HepG2 (cell line): ENCODE measurements around the gene SUPT4H1. TPM values are rescaled to one million over a fixed set of nuclear protein-coding genes. Genes with fewer than 3 reads are reported as not detected.

Source experiments
- ATAC-seq: fragments of 200-7000 bp; cut with Tn5 transposase; 3 replicates; pipeline ENCODE4 v1.9.1; 2020; ENCODE audit warnings: mild to moderate bottlenecking, moderate library complexity
- BruUV-seq: library from RNA; stranded (reverse); fragments of 400-500 nt; replicated peaks from 2 replicates; lab custom pipeline; 2021; lab: Mats Ljungman, UMichigan
- CTCF ChIA-PET: fragments of 300-600 bp; formaldehyde crosslinking; extraction: SDS; loops from one replicate; lab custom pipeline; 2021; ENCODE audit warnings: low total read pairs, inconsistent platforms, low intra/inter-chr PET ratio; lab: Yijun Ruan, JAX
- POLR2A ChIA-PET: fragments of 350-600 bp; sonication (Branson Sonifier 250); formaldehyde crosslinking; loops from one replicate; lab custom pipeline; 2020; ENCODE audit warnings: antibody characterized with exemption, inconsistent platforms; lab: Yijun Ruan, JAX
- DNase-seq: peaks from one replicate; pipeline ENCODE4 v3.0.0-alpha.2; 2015; ENCODE audit warnings: low spot score
- FAIRE-seq: peaks from 3 replicates; lab custom pipeline; 2011; peaks lifted over from hg19 to GRCh38; lab: Jason Lieb, UNC
- H2AFZ ChIP-seq: one replicate; pipeline ENCODE4 v1.6.1; 2011; ENCODE audit warnings: low read length, inconsistent platforms
- H3K27ac ChIP-seq: fragments of 300-600 bp; 3 replicates; pipeline ENCODE4 v1.8.0; 2011; ENCODE audit warnings: mixed run types, mild to moderate bottlenecking, mixed read lengths, low read length, inconsistent platforms; ENCODE audit not compliant: insufficient read depth; ENCODE audit errors: extremely low read length
- H3K27me3 ChIP-seq, 2 experiments: fragments of 200-600 bp in 1 of 2; 2 replicates in 1 of 2; 3 replicates in 1 of 2; pipeline versions ENCODE4 v1.6.0 to v1.8.0; 2011; ENCODE audit warnings: low read length in 2 of 2, mild to moderate bottlenecking in 2 of 2, moderate library complexity in 2 of 2, inconsistent platforms in 1 of 2; ENCODE audit not compliant: insufficient read depth in 2 of 2, control insufficient read depth in 1 of 2
- H3K36me3 ChIP-seq, 2 experiments: fragments of 200-600 bp in 1 of 2; replicated peaks in 1 of 2; 2 replicates in 1 of 2; 3 replicates in 1 of 2; pipeline versions ENCODE4 v1.5.1 to v1.8.0; 2011; ENCODE audit warnings: low read length in 2 of 2, inconsistent platforms in 1 of 2; ENCODE audit not compliant: insufficient read depth in 2 of 2, control insufficient read depth in 1 of 2
- H3K4me1 ChIP-seq: 2 replicates; pipeline ENCODE4 v1.5.1; 2012; ENCODE audit warnings: low read length, inconsistent platforms; ENCODE audit not compliant: insufficient read depth
- H3K4me2 ChIP-seq: 2 replicates; pipeline ENCODE4 v1.6.0; 2011; ENCODE audit warnings: low read depth, low read length, inconsistent platforms
- H3K4me3 ChIP-seq, 3 experiments: fragments of 200-600 bp in 1 of 3; sonication (generic), shearing (Covaris generic) in 1 of 3; replicated peaks in 1 of 3; 2 replicates each; pipeline ENCODE4 v1.5.1; 2011 to 2016; ENCODE audit warnings: low read length in 3 of 3, inconsistent platforms in 2 of 3, low read depth in 2 of 3, mild to moderate bottlenecking in 2 of 3, control low read depth in 1 of 3, mixed read lengths in 1 of 3; ENCODE audit not compliant: insufficient read depth in 1 of 3
- H3K79me2 ChIP-seq: one replicate; pipeline ENCODE4 v1.6.1; 2011; ENCODE audit warnings: low read length, inconsistent platforms; ENCODE audit not compliant: insufficient read depth
- H3K9ac ChIP-seq: 2 replicates; pipeline ENCODE4 v1.6.0; 2011; ENCODE audit warnings: mild to moderate bottlenecking, low read depth, low read length, inconsistent platforms; ENCODE audit not compliant: insufficient read depth
- H3K9me3 ChIP-seq: 2 replicates; pipeline ENCODE4 v1.5.1; 2012; ENCODE audit warnings: mild to moderate bottlenecking, low read length
- H4K20me1 ChIP-seq: 2 replicates; pipeline ENCODE4 v1.6.0; 2011; ENCODE audit warnings: inconsistent platforms, mild to moderate bottlenecking, low read length, moderate library complexity; ENCODE audit not compliant: insufficient read depth
- ATF5 ChIP-seq: sonication (generic); formaldehyde crosslinking; IDR thresholded peaks from 2 replicates; pipeline ENCODE4 v1.4.0; 2020; ENCODE audit warnings: mild to moderate bottlenecking, low read depth, missing genetic modification reagents
- GPN1 ChIP-seq: sonication (generic); formaldehyde crosslinking; IDR thresholded peaks from 2 replicates; pipeline ENCODE4 v1.5.1; 2020; ENCODE audit warnings: missing genetic modification reagents, borderline replicate concordance
- KMT2B ChIP-seq: IDR thresholded peaks from 2 replicates; pipeline ENCODE4 v1.6.1; 2016; ENCODE audit warnings: missing genetic modification reagents, missing compliant biosample characterization
- ONECUT2 ChIP-seq: sonication (generic); formaldehyde crosslinking; IDR thresholded peaks from 2 replicates; pipeline ENCODE4 v1.4.0; 2020; ENCODE audit warnings: missing genetic modification reagents
- SMYD3 ChIP-seq: sonication (generic); formaldehyde crosslinking; IDR thresholded peaks from 2 replicates; pipeline ENCODE4 v1.8.1; 2023; ENCODE audit warnings: mild to moderate bottlenecking, missing genetic modification reagents
- SNAPC5 ChIP-seq: sonication (generic); formaldehyde crosslinking; IDR thresholded peaks from 2 replicates; pipeline ENCODE4 v1.8.1; 2023; ENCODE audit warnings: mild to moderate bottlenecking, missing genetic modification reagents, borderline replicate concordance
- U2AF1 ChIP-seq: fragments of 200-400 bp; formaldehyde crosslinking; optimal IDR thresholded peaks from 2 replicates; pipeline ENCODE3; 2017; ENCODE audit warnings: mild to moderate bottlenecking, low read depth, low read length
- ZFAT ChIP-seq: sonication (generic); formaldehyde crosslinking; conservative IDR thresholded peaks from 2 replicates; pipeline ENCODE4 v1.8.1; 2023; ENCODE audit warnings: missing genetic modification reagents, inconsistent platforms
- ZNF235 ChIP-seq: sonication (generic); formaldehyde crosslinking; IDR thresholded peaks from 2 replicates; pipeline ENCODE4 v1.8.1; 2023; ENCODE audit warnings: mild to moderate bottlenecking, missing genetic modification reagents, borderline replicate concordance
- ZNF598 ChIP-seq: sonication (generic); formaldehyde crosslinking; IDR thresholded peaks from 2 replicates; pipeline ENCODE4 v1.5.1; 2020; ENCODE audit warnings: mild to moderate bottlenecking, missing genetic modification reagents, borderline replicate concordance
- ZNF720 ChIP-seq: sonication (generic); formaldehyde crosslinking; IDR thresholded peaks from 2 replicates; pipeline ENCODE4 v1.4.0; 2020; ENCODE audit warnings: missing genetic modification reagents
- ZNF792 ChIP-seq: IDR thresholded peaks from 2 replicates; pipeline ENCODE4 v1.6.1; 2016
- ZNF878 ChIP-seq: sonication (generic); formaldehyde crosslinking; IDR thresholded peaks from 2 replicates; pipeline ENCODE4 v1.8.1; 2023; ENCODE audit warnings: mild to moderate bottlenecking, missing genetic modification reagents, moderate library complexity
- ZSCAN22 ChIP-seq: sonication (generic); formaldehyde crosslinking; IDR thresholded peaks from 2 replicates; pipeline ENCODE4 v1.4.0; 2020; ENCODE audit warnings: mild to moderate bottlenecking, missing genetic modification reagents
- WGBS: methylation state at CpG from one replicate; pipeline ENCODE4 v1.1.6; 2017; ENCODE audit warnings: low lambda C conversion rate; 5-methylcytosine and 5-hydroxymethylcytosine counted together
- in situ Hi-C: cut with HindIII; loops from 2 replicates; pipeline ENCODE4 v1.10.0; 2017; ENCODE audit warnings: low pct_unique_long_range_greater_than_20kb; ENCODE audit not compliant: extremely low pct_ligation_motif_present
- intact Hi-C: fragments of 100-400 bp; cut with micrococcal nuclease; formaldehyde crosslinking; loops from one replicate; pipeline ENCODE4 v1.10.0; 2022; ENCODE audit not compliant: unreplicated experiment
- polyA plus RNA-seq, 8 experiments: library from polyadenylated mRNA; depleted of rRNA in 3 of 8; stranded (reverse) in 7 of 8; unstranded in 1 of 8; fragments of >200 nt; fragmentation: Illumina TruSeq in 4 of 8; extraction: Trizol in 4 of 8; gene quantifications; 2 replicates each; pipeline versions ENCODE4 v1.2.1 to v1.2.3, GENCODE V29; 2011 to 2016; ENCODE audit warnings: low read depth in 4 of 8, missing spikeins in 1 of 8, mixed read lengths in 1 of 8; ENCODE audit not compliant: insufficient read depth in 1 of 8
- total RNA-seq, 5 experiments: library from RNA; depleted of rRNA; stranded (reverse); fragments of >200 nt; fragmentation: Illumina TruSeq; extraction: Trizol; gene quantifications; 2 replicates each; pipeline ENCODE4 v1.2.3, GENCODE V29; 2016; ENCODE audit warnings: low read depth in 1 of 5

SUPT4H1 gene
- total and polyA plus RNA-seq, 2 of the 13 experiments (the other 11 are each of a cell fraction or from before 2014, with no cell fraction given), result 155 to 244 TPM

- H3K4me2 ChIP-seq, result peak overlapping the region; percentile 64; the same call in 1 of the 2 replicates
- no peak for FAIRE-seq
- H3K9me3 ChIP-seq, result no peaks in the 10 kb centered on the region
- no peaks in the 10 kb centered on the region for H3K79me2 ChIP-seq
- no TSS peak for BruUV-seq
- WGBS, result 29% methylated on average over 5 of the region's 5 CpGs
- no peak for TF ChIP-seq ZNF792 (CRISPR knock-in tag)
- no peak for TF ChIP-seq ZNF598 (CRISPR knock-in tag)
- TF ChIP-seq ZNF720 (CRISPR knock-in tag), result no peak
- no peak for TF ChIP-seq GPN1 (CRISPR knock-in tag)
- no peak for TF ChIP-seq ZSCAN22 (CRISPR knock-in tag)
- TF ChIP-seq ONECUT2 (CRISPR knock-in tag), result no peak
- no peak for TF ChIP-seq ATF5 (CRISPR knock-in tag)
- TF ChIP-seq U2AF1, result no peak
- no peak for TF ChIP-seq SNAPC5 (CRISPR knock-in tag)
- no peak for TF ChIP-seq ZNF235 (CRISPR knock-in tag)
- no peak for TF ChIP-seq ZNF878
- TF ChIP-seq KMT2B (CRISPR knock-in tag), result no peak
- no peak for TF ChIP-seq ZFAT
- no peak for TF ChIP-seq SMYD3 (CRISPR knock-in tag)
- no peak for DNase-seq
- in situ Hi-C loops, result no loop called here
- no peak for ATAC-seq
- no peak overlapping the region for H3K9ac ChIP-seq
- no peak overlapping the region for H2AFZ ChIP-seq
- POLR2A ChIA-PET, result interaction anchor here (0.9 to 1.8 kb wide), 2 partner anchors 13 to 81 kb away, joined by 3 to 5 read pairs; no protein-coding TSS in a partner anchor
- no peak overlapping the region for H3K4me3 ChIP-seq
- intact Hi-C loops, result no loop called here
- H3K4me1 ChIP-seq, result peaks cover 62% of the 10 kb centered on the region
- H3K27me3 ChIP-seq, result peaks cover 0 to under 1% of the 10 kb centered on the region in 2 experiments; a peak in 2 of 5 replicates
- H3K27ac ChIP-seq, result no peak overlapping the region
- H3K36me3 ChIP-seq, result no peaks in the 10 kb centered on the region
- no peaks in the 10 kb centered on the region for H4K20me1 ChIP-seq
- CTCF ChIA-PET, result no interaction called here
Observed at GRCh38 chr17:58334256-58334655, 17.7 kb downstream of the SUPT4H1 start.
